ENCODE data around the gene ANKH.

DNA sequence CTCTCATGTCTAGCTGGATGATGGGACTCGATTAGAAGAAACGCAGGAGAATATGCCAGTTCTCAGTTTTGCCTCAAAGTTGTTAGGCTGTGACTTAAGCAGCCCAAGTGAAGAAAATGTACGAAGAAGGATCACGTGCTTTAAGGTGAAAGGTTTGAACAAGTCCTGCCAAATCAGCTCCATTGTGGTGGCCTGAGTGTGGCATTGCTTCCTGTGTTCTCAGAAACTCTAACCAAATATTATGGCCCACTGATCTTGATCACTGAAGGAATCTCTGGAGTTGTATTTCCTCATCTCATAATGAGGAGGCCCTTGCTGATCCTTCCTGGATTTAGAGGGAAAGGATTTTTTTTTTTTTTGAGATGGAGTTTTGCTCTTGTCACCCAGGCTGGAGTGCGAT, 163.0 kb downstream of the ANKH start:
- no peak for TF ChIP-seq ISL1 (CRISPR knock-in tag; IDR thresholded peaks at IDR 0.05)
- no peak for TF ChIP-seq ARNTL (CRISPR knock-in tag; IDR thresholded peaks at IDR 0.05; ENCODE audit: borderline replicate concordance, low read depth)
- TF ChIP-seq, protein P1, sequence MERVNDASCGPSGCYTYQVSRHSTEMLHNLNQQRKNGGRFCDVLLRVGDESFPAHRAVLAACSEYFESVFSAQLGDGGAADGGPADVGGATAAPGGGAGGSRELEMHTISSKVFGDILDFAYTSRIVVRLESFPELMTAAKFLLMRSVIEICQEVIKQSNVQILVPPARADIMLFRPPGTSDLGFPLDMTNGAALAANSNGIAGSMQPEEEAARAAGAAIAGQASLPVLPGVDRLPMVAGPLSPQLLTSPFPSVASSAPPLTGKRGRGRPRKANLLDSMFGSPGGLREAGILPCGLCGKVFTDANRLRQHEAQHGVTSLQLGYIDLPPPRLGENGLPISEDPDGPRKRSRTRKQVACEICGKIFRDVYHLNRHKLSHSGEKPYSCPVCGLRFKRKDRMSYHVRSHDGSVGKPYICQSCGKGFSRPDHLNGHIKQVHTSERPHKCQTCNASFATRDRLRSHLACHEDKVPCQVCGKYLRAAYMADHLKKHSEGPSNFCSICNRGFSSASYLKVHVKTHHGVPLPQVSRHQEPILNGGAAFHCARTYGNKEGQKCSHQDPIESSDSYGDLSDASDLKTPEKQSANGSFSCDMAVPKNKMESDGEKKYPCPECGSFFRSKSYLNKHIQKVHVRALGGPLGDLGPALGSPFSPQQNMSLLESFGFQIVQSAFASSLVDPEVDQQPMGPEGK (CRISPR knock-in tag; IDR thresholded peaks at IDR 0.05; ENCODE audit: borderline replicate concordance) = no peak
- no peak for TF ChIP-seq ZFP30 (CRISPR knock-in tag; IDR thresholded peaks at IDR 0.05)
- TF ChIP-seq BACH2 (CRISPR knock-in tag; IDR thresholded peaks at IDR 0.05; ENCODE audit: borderline replicate concordance) = no peak
- TF ChIP-seq, protein P2, sequence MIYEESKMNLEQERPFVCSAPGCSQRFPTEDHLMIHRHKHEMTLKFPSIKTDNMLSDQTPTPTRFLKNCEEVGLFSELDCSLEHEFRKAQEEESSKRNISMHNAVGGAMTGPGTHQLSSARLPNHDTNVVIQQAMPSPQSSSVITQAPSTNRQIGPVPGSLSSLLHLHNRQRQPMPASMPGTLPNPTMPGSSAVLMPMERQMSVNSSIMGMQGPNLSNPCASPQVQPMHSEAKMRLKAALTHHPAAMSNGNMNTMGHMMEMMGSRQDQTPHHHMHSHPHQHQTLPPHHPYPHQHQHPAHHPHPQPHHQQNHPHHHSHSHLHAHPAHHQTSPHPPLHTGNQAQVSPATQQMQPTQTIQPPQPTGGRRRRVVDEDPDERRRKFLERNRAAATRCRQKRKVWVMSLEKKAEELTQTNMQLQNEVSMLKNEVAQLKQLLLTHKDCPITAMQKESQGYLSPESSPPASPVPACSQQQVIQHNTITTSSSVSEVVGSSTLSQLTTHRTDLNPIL (CRISPR knock-in tag; IDR thresholded peaks at IDR 0.05; ENCODE audit: low read depth) = no peak
- no peak for TF ChIP-seq CSDC2 (CRISPR knock-in tag; IDR thresholded peaks at IDR 0.05)
- no peak for TF ChIP-seq TCF4 (CRISPR knock-in tag; IDR thresholded peaks at IDR 0.05; ENCODE audit: borderline replicate concordance)
- no peak for TF ChIP-seq ESRRG (CRISPR knock-in tag; IDR thresholded peaks at IDR 0.05)
- TF ChIP-seq, protein P3, sequence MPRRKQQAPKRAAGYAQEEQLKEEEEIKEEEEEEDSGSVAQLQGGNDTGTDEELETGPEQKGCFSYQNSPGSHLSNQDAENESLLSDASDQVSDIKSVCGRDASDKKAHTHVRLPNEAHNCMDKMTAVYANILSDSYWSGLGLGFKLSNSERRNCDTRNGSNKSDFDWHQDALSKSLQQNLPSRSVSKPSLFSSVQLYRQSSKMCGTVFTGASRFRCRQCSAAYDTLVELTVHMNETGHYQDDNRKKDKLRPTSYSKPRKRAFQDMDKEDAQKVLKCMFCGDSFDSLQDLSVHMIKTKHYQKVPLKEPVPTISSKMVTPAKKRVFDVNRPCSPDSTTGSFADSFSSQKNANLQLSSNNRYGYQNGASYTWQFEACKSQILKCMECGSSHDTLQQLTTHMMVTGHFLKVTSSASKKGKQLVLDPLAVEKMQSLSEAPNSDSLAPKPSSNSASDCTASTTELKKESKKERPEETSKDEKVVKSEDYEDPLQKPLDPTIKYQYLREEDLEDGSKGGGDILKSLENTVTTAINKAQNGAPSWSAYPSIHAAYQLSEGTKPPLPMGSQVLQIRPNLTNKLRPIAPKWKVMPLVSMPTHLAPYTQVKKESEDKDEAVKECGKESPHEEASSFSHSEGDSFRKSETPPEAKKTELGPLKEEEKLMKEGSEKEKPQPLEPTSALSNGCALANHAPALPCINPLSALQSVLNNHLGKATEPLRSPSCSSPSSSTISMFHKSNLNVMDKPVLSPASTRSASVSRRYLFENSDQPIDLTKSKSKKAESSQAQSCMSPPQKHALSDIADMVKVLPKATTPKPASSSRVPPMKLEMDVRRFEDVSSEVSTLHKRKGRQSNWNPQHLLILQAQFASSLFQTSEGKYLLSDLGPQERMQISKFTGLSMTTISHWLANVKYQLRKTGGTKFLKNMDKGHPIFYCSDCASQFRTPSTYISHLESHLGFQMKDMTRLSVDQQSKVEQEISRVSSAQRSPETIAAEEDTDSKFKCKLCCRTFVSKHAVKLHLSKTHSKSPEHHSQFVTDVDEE (CRISPR knock-in tag; IDR thresholded peaks at IDR 0.05) = no peak

Data from SK-N-SH treated with all-trans-retinoic acid at 6 μM for 48 hours (cell line).